GM23338 (cell line): ENCODE data around the gene PPP1R3G. TPM values are rescaled to one million over a fixed set of nuclear protein-coding genes. Genes with fewer than 3 reads are reported as not detected.
"Not testable (repeated sequence)": the region's sequence is repeated elsewhere in the genome, so short reads cannot be mapped to it uniquely, and the experiment has no call there.

Source experiments
- ATAC-seq: fragments of 200-7000 bp; cut with Tn5 transposase; 3 replicates; pipeline ENCODE4 v1.9.1; 2020
- DNase-seq: peaks from one replicate; pipeline ENCODE4 v3.0.0-alpha.2; 2015; ENCODE audit warnings: low spot score
- H2AFZ ChIP-seq: fragments of 200-600 bp; sonication (generic); 2 replicates; pipeline ENCODE4 v1.8.0; 2016; ENCODE audit warnings: antibody characterized with exemption, mild to moderate bottlenecking, moderate library complexity
- H3F3A ChIP-seq: fragments of 200-600 bp; sonication (generic); replicated peaks from 2 replicates; pipeline ENCODE4 v1.8.0; 2017; ENCODE audit warnings: antibody characterized with exemption, mixed run types, low read depth
- H3K27ac ChIP-seq: fragments of 200-600 bp; sonication (generic); 2 replicates; pipeline ENCODE4 v1.6.1; 2016; ENCODE audit warnings: low read depth
- H3K27me3 ChIP-seq: fragments of 200-600 bp; sonication (generic); 2 replicates; pipeline ENCODE4 v1.8.0; 2016; ENCODE audit warnings: mild to moderate bottlenecking, mixed run types, moderate library complexity; ENCODE audit not compliant: insufficient read depth
- H3K36me3 ChIP-seq: fragments of 200-600 bp; sonication (generic); 2 replicates; pipeline ENCODE4 v1.8.0; 2016; ENCODE audit warnings: mild to moderate bottlenecking; ENCODE audit not compliant: insufficient read depth
- H3K4me1 ChIP-seq: fragments of 200-600 bp; sonication (generic); 2 replicates; pipeline ENCODE4 v1.8.0; 2016; ENCODE audit warnings: mild to moderate bottlenecking, moderate library complexity; ENCODE audit not compliant: insufficient read depth
- H3K4me2 ChIP-seq: fragments of 200-600 bp; sonication (generic); 2 replicates; pipeline ENCODE4 v1.7.1; 2017; ENCODE audit warnings: mixed run types
- H3K4me3 ChIP-seq: fragments of 200-600 bp; sonication (generic); 2 replicates; pipeline ENCODE4 v1.6.1; 2016; ENCODE audit warnings: mixed run types
- H3K79me2 ChIP-seq: fragments of 200-600 bp; sonication (generic); replicated peaks from 2 replicates; pipeline ENCODE4 v1.8.0; 2017; ENCODE audit warnings: mild to moderate bottlenecking; ENCODE audit not compliant: insufficient read depth
- H3K9me2 ChIP-seq: fragments of 200-600 bp; sonication (generic); 2 replicates; pipeline ENCODE4 v1.8.0; 2017; ENCODE audit not compliant: insufficient read depth
- H4K20me1 ChIP-seq: fragments of 200-600 bp; sonication (generic); replicated peaks from 2 replicates; pipeline ENCODE4 v1.8.0; 2017; ENCODE audit warnings: mild to moderate bottlenecking; ENCODE audit not compliant: insufficient read depth
- H3K27ac Mint-ChIP-seq: 2 replicates; pipeline ENCODE4 v1.8.0; 2020; ENCODE audit warnings: inconsistent platforms, mild to moderate bottlenecking, moderate library complexity, mixed read lengths
- H3K27me3 Mint-ChIP-seq: 3 replicates; pipeline ENCODE4 v1.8.0; 2022; ENCODE audit warnings: low read depth, mild to moderate bottlenecking, moderate library complexity, mixed read lengths, inconsistent platforms; ENCODE audit not compliant: insufficient read depth, poor library complexity
- H3K36me3 Mint-ChIP-seq: 3 replicates; pipeline ENCODE4 v1.8.0; 2021; ENCODE audit warnings: low read depth, mild to moderate bottlenecking, inconsistent platforms, moderate library complexity, mixed read lengths
- H3K4me1 Mint-ChIP-seq: 3 replicates; pipeline ENCODE4 v1.8.0; 2020; ENCODE audit warnings: mild to moderate bottlenecking, inconsistent platforms, mixed read lengths
- H3K4me3 Mint-ChIP-seq: 3 replicates; pipeline ENCODE4 v1.8.0; 2021; ENCODE audit warnings: moderate library complexity, mild to moderate bottlenecking, inconsistent platforms, mixed read lengths
- H3K9me3 Mint-ChIP-seq: 3 replicates; pipeline ENCODE4 v1.8.0; 2020; ENCODE audit warnings: moderate library complexity, mild to moderate bottlenecking, inconsistent platforms, mixed read lengths
- CREB1 ChIP-seq: fragments of 250-450 bp; sonication (Bioruptor Pico); IDR thresholded peaks from 2 replicates; pipeline ENCODE4 v1.5.0; 2020; ENCODE audit warnings: low read depth, mild to moderate bottlenecking, moderate library complexity
- EZH2 ChIP-seq: fragments of 200-600 bp; sonication (generic); IDR thresholded peaks from one replicate; pipeline ENCODE4 v1.8.0; 2017; ENCODE audit warnings: antibody characterized with exemption, mild to moderate bottlenecking, low read depth; ENCODE audit not compliant: unreplicated experiment
- EZH2phosphoT487 ChIP-seq: fragments of 200-600 bp; sonication (generic); IDR thresholded peaks from one replicate; pipeline ENCODE4 v1.8.1; 2018; ENCODE audit warnings: antibody characterized with exemption; ENCODE audit not compliant: unreplicated experiment
- JUNB ChIP-seq: IDR thresholded peaks from one replicate; pipeline ENCODE4 v1.6.1; 2016; ENCODE audit warnings: antibody characterized with exemption; ENCODE audit not compliant: unreplicated experiment
- NANOG ChIP-seq: IDR thresholded peaks from 2 replicates; pipeline ENCODE4 v1.6.1; 2016; ENCODE audit warnings: antibody characterized with exemption, borderline replicate concordance
- POLR2AphosphoS5 ChIP-seq: IDR thresholded peaks from 2 replicates; pipeline ENCODE4 v1.6.1; 2016; ENCODE audit warnings: antibody characterized with exemption, low read depth
- REST ChIP-seq: IDR thresholded peaks from one replicate; pipeline ENCODE4 v1.6.1; 2018; ENCODE audit warnings: antibody characterized with exemption; ENCODE audit not compliant: unreplicated experiment
- STAT1 ChIP-seq: IDR thresholded peaks from one replicate; pipeline ENCODE4 v1.6.1; 2016; ENCODE audit warnings: antibody characterized with exemption; ENCODE audit not compliant: unreplicated experiment
- ZNF331 ChIP-seq: fragments of 250-450 bp; sonication (Bioruptor Pico); IDR thresholded peaks from 2 replicates; pipeline ENCODE4 v1.5.0; 2020; ENCODE audit warnings: low read depth, mild to moderate bottlenecking, moderate library complexity
- polyA plus RNA-seq: library from polyadenylated mRNA; unstranded; fragments of >200 nt; fragmentation: Nextera tagmentation; extraction: Ambion mirVana; gene quantifications from 2 replicates; pipeline ENCODE4 v1.2.1, GENCODE V29; 2016
- total RNA-seq: library from RNA; depleted of rRNA; stranded (reverse); fragments of >200 nt; shearing (Covaris generic); gene quantifications from 2 replicates; pipeline ENCODE4 v1.2.3, GENCODE V29; 2014
- TF ChIP-seq, protein P1 (sequence below): IDR thresholded peaks from 2 replicates; pipeline ENCODE4 v1.6.1; 2016; ENCODE audit warnings: antibody characterized with exemption

The PPP1R3G gene
- total and polyA plus RNA-seq, 2 experiments from 2014 or later: 0.13 to 0.24 TPM

DNA sequence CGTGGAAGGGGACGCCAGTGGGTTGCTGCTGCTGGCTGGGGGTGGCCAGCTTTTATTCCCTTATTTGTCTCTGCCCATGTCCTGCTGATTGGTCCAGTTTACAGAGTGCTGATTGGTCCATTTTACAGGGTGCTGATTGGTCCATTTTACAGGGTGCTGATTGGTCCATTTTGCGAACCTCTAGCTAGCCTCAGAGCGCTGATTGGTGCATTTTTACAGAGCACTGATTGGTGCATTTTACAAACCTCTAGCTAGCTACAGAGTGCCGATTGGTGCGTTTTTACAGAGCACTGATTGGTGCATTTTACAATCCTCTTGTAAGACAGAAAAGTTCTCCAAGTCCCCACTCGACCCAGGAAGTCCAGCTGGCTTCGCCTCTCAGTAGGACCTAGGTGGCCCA is 35.4 kb downstream of the PPP1R3G start:
- not testable (repeated sequence) for H3K9me3 Mint-ChIP-seq, H3K4me1 Mint-ChIP-seq, H3K27ac ChIP-seq, H3K4me1 ChIP-seq, H3K79me2 ChIP-seq, H3K27ac Mint-ChIP-seq, DNase-seq, H3K4me2 ChIP-seq, H3K27me3 Mint-ChIP-seq, H3F3A ChIP-seq, H3K4me3 ChIP-seq, H3K9me2 ChIP-seq, H3K4me3 Mint-ChIP-seq, H2AFZ ChIP-seq, H4K20me1 ChIP-seq, H3K36me3 ChIP-seq, H3K27me3 ChIP-seq, ATAC-seq
- peaks cover 11% of the 10 kb centered on the region; the same call in 2 of the 3 replicates for H3K36me3 Mint-ChIP-seq

DNA sequence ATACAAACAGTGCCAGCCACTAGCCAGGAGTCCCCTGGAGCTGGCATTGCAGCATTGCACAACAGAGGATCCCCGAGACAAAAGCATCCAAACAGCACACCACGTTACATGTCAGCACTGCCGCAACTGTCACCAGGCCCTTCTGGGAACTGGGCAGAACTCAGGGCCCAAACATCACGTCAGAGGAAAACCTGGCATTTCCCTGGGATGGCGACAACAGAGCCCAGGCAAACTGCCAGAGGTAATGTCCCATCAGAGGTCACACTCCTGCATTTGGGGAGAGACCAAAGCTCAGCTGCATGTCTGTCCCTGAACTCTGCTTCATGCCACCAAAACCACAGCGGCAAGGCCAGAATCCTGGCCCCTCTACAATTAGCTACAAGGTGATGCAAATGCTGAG is 36.3 kb downstream of the PPP1R3G start:
- Histone ChIP-seq H3K27ac (no peak overlapping the region), H2AFZ (no peak overlapping the region), H3K79me2 (no peaks in the 10 kb centered on the region), H3K27me3 (no peaks in the 10 kb centered on the region), H3K4me2 (no peak overlapping the region), H3K4me3 (no peak overlapping the region), H3K9me2 (no peaks in the 10 kb centered on the region), H3K36me3 (no peaks in the 10 kb centered on the region), H4K20me1 (no peaks in the 10 kb centered on the region; the same call in 1 of the 2 replicates), H3F3A (no peaks in the 10 kb centered on the region), H3K4me1 (no peaks in the 10 kb centered on the region)
- Mint-ChIP-seq H3K27me3 (peaks cover 5% of the 10 kb centered on the region), H3K4me3 (no peak overlapping the region), H3K36me3 (peaks cover 11% of the 10 kb centered on the region; the same call in 2 of the 3 replicates), H3K4me1 (peaks cover 14% of the 10 kb centered on the region), H3K27ac (no peak overlapping the region), H3K9me3 (peaks cover 2% of the 10 kb centered on the region; the same call in 1 of the 3 replicates)
- DNase-seq (no peak), ATAC-seq (no peak)
- TF ChIP-seq STAT1 (no peak), CREB1 (CRISPR knock-in tag) (no peak), JUNB (no peak), EZH2phosphoT487 (no peak), ZNF331 (CRISPR knock-in tag) (no peak), POLR2AphosphoS5 (no peak), REST (no peak), EZH2 (no peak), NANOG (no peak)
- TF ChIP-seq, protein P1, sequence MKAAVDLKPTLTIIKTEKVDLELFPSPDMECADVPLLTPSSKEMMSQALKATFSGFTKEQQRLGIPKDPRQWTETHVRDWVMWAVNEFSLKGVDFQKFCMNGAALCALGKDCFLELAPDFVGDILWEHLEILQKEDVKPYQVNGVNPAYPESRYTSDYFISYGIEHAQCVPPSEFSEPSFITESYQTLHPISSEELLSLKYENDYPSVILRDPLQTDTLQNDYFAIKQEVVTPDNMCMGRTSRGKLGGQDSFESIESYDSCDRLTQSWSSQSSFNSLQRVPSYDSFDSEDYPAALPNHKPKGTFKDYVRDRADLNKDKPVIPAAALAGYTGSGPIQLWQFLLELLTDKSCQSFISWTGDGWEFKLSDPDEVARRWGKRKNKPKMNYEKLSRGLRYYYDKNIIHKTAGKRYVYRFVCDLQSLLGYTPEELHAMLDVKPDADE: no peak
